ENCODE data around the gene ZBTB45. TPM values are rescaled to one million over a fixed set of nuclear protein-coding genes. Genes with fewer than 3 reads are reported as not detected.

Gene ZBTB45
- total RNA-seq, 2 experiments from 2014 or later, result 10.7 to 14.7 TPM

GRCh38 chr19:58475714-58476497, 43.7 kb downstream of the ZBTB45 start, which contains the start of gene ZNF446:
ZNF446 (plus strand) TSS chr19:58476352; CDS start chr19:58477219, 867 bp downstream.
- CTCF ChIA-PET (ENCODE audit: unreplicated experiment), result no interaction called here

GRCh38 chr19:58474997-58475713, 44.5 kb downstream of the ZBTB45 start:
- peak overlapping the region; percentile 75 for H3K4me3 ChIP-seq (ENCODE audit: low read depth, low read length, poor library complexity, severe bottlenecking)
- H3K27ac ChIP-seq (ENCODE audit: low read depth, low read length, poor library complexity, severe bottlenecking), result peak overlapping the region; percentile 77
- BruUV-seq (replicated peaks), result TSS peak; percentile 52
- ChIA-PET POLR2A (no interaction called here), CTCF (ENCODE audit: unreplicated experiment) (no interaction called here)
- intact Hi-C loops (cut with micrococcal nuclease; ENCODE audit: unreplicated experiment), result loop anchor here (5.0 kb wide), 1 partner anchor 128 kb away; no protein-coding TSS in a partner anchor
- no peak for DNase-seq (ENCODE audit: low spot score)
- peaks cover 19% of the 10 kb centered on the region for H3K36me3 ChIP-seq (ENCODE audit: insufficient read depth, low read length)
- TF ChIP-seq EZH2phosphoT487 (IDR thresholded peaks at IDR 0.05; ENCODE audit: borderline replicate concordance, low read depth, low read length) (no peak), CTCF (conservative IDR thresholded peaks at IDR 0.05; ENCODE audit: low read length) (no peak)
- no peaks in the 10 kb centered on the region for H3K9me2 ChIP-seq (ENCODE audit: insufficient read depth, low read length)
- peaks cover 20% of the 10 kb centered on the region for H3K4me1 ChIP-seq (ENCODE audit: insufficient read depth, low read length, poor library complexity, severe bottlenecking)
- no peaks in the 10 kb centered on the region for H3K9me3 ChIP-seq (ENCODE audit: low read length)
- peak overlapping the region; percentile 92 for H3K4me2 ChIP-seq (ENCODE audit: low read length)
- peak overlapping the region; percentile 28; the same call in 1 of the 2 replicates for H2AFZ ChIP-seq (ENCODE audit: low read length)
- H4K20me1 ChIP-seq (ENCODE audit: insufficient read depth, low read length), result no peaks in the 10 kb centered on the region
- H3K79me2 ChIP-seq (ENCODE audit: insufficient read depth, low read depth, low read length), result no peaks in the 10 kb centered on the region

More at GRCh38 chr19:58475714-58476497, 43.7 kb downstream of the ZBTB45 start, which contains the start of gene ZNF446:
- H3K36me3 ChIP-seq (ENCODE audit: insufficient read depth, low read length), result peaks cover 19% of the 10 kb centered on the region
- H3K27ac ChIP-seq (ENCODE audit: low read depth, low read length, poor library complexity, severe bottlenecking), result peak within 1 kb of the TSS; percentile 77
- TF ChIP-seq EZH2phosphoT487 (IDR thresholded peaks at IDR 0.05; ENCODE audit: borderline replicate concordance, low read depth, low read length), result no peak
- peak; percentile 29; the same call in 1 of the 2 replicates for TF ChIP-seq CTCF (conservative IDR thresholded peaks at IDR 0.05; ENCODE audit: low read length)
- no peaks in the 10 kb centered on the region for H3K9me3 ChIP-seq (ENCODE audit: low read length)
- intact Hi-C loops (cut with micrococcal nuclease; ENCODE audit: unreplicated experiment), result loop anchor here (5.0 kb wide), 1 partner anchor 129 kb away; no protein-coding TSS in a partner anchor
- H4K20me1 ChIP-seq (ENCODE audit: insufficient read depth, low read length), result no peaks in the 10 kb centered on the region
- H2AFZ ChIP-seq (ENCODE audit: low read length), result peak within 1 kb of the TSS; percentile 48; the same call in 1 of the 2 replicates
- H3K79me2 ChIP-seq (ENCODE audit: insufficient read depth, low read depth, low read length), result no peaks in the 10 kb centered on the region
- peak within 1 kb of the TSS; percentile 75 for H3K4me3 ChIP-seq (ENCODE audit: low read depth, low read length, poor library complexity, severe bottlenecking)
- POLR2A ChIA-PET, result no interaction called here
- BruUV-seq (replicated peaks), result no TSS peak
- H3K4me1 ChIP-seq (ENCODE audit: insufficient read depth, low read length, poor library complexity, severe bottlenecking), result peaks cover 20% of the 10 kb centered on the region
- H3K4me2 ChIP-seq (ENCODE audit: low read length), result peak within 1 kb of the TSS; percentile 92
- H3K9me2 ChIP-seq (ENCODE audit: insufficient read depth, low read length), result no peaks in the 10 kb centered on the region
- peak; percentile 97 for DNase-seq (ENCODE audit: low spot score)
